ENCODE measurements around the gene VWA8.

- TF ChIP-seq POLR2AphosphoS5 (IDR thresholded peaks at IDR 0.05; ENCODE audit: low read depth, low read length): no peak
- TF ChIP-seq, protein P1, sequence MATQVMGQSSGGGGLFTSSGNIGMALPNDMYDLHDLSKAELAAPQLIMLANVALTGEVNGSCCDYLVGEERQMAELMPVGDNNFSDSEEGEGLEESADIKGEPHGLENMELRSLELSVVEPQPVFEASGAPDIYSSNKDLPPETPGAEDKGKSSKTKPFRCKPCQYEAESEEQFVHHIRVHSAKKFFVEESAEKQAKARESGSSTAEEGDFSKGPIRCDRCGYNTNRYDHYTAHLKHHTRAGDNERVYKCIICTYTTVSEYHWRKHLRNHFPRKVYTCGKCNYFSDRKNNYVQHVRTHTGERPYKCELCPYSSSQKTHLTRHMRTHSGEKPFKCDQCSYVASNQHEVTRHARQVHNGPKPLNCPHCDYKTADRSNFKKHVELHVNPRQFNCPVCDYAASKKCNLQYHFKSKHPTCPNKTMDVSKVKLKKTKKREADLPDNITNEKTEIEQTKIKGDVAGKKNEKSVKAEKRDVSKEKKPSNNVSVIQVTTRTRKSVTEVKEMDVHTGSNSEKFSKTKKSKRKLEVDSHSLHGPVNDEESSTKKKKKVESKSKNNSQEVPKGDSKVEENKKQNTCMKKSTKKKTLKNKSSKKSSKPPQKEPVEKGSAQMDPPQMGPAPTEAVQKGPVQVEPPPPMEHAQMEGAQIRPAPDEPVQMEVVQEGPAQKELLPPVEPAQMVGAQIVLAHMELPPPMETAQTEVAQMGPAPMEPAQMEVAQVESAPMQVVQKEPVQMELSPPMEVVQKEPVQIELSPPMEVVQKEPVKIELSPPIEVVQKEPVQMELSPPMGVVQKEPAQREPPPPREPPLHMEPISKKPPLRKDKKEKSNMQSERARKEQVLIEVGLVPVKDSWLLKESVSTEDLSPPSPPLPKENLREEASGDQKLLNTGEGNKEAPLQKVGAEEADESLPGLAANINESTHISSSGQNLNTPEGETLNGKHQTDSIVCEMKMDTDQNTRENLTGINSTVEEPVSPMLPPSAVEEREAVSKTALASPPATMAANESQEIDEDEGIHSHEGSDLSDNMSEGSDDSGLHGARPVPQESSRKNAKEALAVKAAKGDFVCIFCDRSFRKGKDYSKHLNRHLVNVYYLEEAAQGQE (IDR thresholded peaks at IDR 0.05; ENCODE audit: insufficient read depth in 1 of 2, low read depth in 2 of 2, low read length in 2 of 2): no peak
- TF ChIP-seq SIN3A (IDR thresholded peaks at IDR 0.05; ENCODE audit: borderline replicate concordance, insufficient read depth, low read length): no peak
Measured at GRCh38 chr13:41702540-41702939, 258.4 kb downstream of the VWA8 start.
